ENCODE results near the gene MEGF10.
"Not testable (repeated sequence)": the region's sequence is repeated elsewhere in the genome, so short reads cannot be mapped to it uniquely, and the experiment has no call there.

The MEGF10 gene

GRCh38 chr5:127290019-127290945 lies at the start of gene MEGF10:
Gene MEGF10, plus strand, starts transcription at chr5:127290796. Its CDS starts 40,513 bp downstream, at chr5:127331309.
- no peak for DNase-seq

- no peak for DNase-seq
Measured at GRCh38 chr5:127243011-127243410, 47.6 kb upstream of the MEGF10 start.

- DNase-seq: no peak
Measured at GRCh38 chr5:127254729-127255284, 35.8 kb upstream of the MEGF10 start.

GRCh38 chr5:127256886-127257597 lies 33.6 kb upstream of the MEGF10 start:
- no peak for DNase-seq

GRCh38 chr5:127260686-127261085 lies 29.9 kb upstream of the MEGF10 start:
- DNase-seq: no peak

- DNase-seq: not testable (repeated sequence)
Measured at GRCh38 chr5:127265473-127265872, 25.1 kb upstream of the MEGF10 start.

- DNase-seq: not testable (repeated sequence)
Measured at GRCh38 chr5:127268342-127268741, 22.3 kb upstream of the MEGF10 start.

GRCh38 chr5:127270713-127271112 lies 19.9 kb upstream of the MEGF10 start:
- not testable (repeated sequence) for DNase-seq

GRCh38 chr5:127275641-127276193 lies 14.9 kb upstream of the MEGF10 start:
- no peak for DNase-seq

GRCh38 chr5:127280491-127281220 lies 9.9 kb upstream of the MEGF10 start:
- no peak for DNase-seq

- no peak for DNase-seq
Measured at GRCh38 chr5:127281609-127282008, 9.0 kb upstream of the MEGF10 start.

- no peak for DNase-seq
Measured at GRCh38 chr5:127288676-127289075, 1.9 kb upstream of the MEGF10 start.

GRCh38 chr5:127290946-127291693 lies 524 bp downstream of the MEGF10 start:
- no peak for DNase-seq

GRCh38 chr5:127292030-127292735 lies 1.6 kb downstream of the MEGF10 start:
- DNase-seq: no peak

GRCh38 chr5:127293373-127293772 lies 2.8 kb downstream of the MEGF10 start:
- DNase-seq: no peak

- no peak for DNase-seq
Measured at GRCh38 chr5:127294829-127295228, 4.2 kb downstream of the MEGF10 start.

GRCh38 chr5:127295454-127295853 lies 4.9 kb downstream of the MEGF10 start:
- DNase-seq: no peak

GRCh38 chr5:127296321-127296720 lies 5.7 kb downstream of the MEGF10 start:
- no peak for DNase-seq

- not testable (repeated sequence) for DNase-seq
Measured at GRCh38 chr5:127296894-127297293, 6.3 kb downstream of the MEGF10 start.

GRCh38 chr5:127297348-127298035 lies 6.9 kb downstream of the MEGF10 start:
- DNase-seq: no peak

- no peak for DNase-seq
Measured at GRCh38 chr5:127298036-127298429, 7.4 kb downstream of the MEGF10 start.

All from activated T-cell treated with anti-CD3 and anti-CD28 coated beads, Interleukin-2, amount 50 U/mL, for 1 hour (primary cell).